Hair follicle dermal papilla cell (primary cell): ENCODE data around the gene SOD2. TPM values are rescaled to one million over a fixed set of nuclear protein-coding genes. Genes with fewer than 3 reads are reported as not detected.

Source experiments
- small RNA-seq: library from RNA; depleted of rRNA; stranded (forward); fragments of <200 nt; gene quantifications from one replicate; pipeline ENCODE3, GENCODE V24; 2012
- total RNA-seq: library from RNA; depleted of rRNA; stranded (reverse); fragments of >200 nt; gene quantifications from 2 replicates; pipeline ENCODE4 v1.2.3, GENCODE V29; 2012

The SOD2 gene
- total RNA-seq = 642 and 1,435 TPM in 2 replicates

GRCh38 chr6:159693128-159693893, at the start of gene SOD2:
SOD2 (minus strand) TSS chr6:159693241; CDS start chr6:159693167, 74 bp downstream.

GRCh38 chr6:159726918-159727716, 34.1 kb upstream of the SOD2 start, which contains the start of gene WTAP:
WTAP (plus strand) TSS chr6:159727506; CDS start chr6:159736266, 8,760 bp downstream.

Small RNA genes lying within 50 kb of the gene (small RNA-seq; reads per million reads assigned to genes)
- not detected for gene RNU4ATAC18P

Other genes starting within 250 kb of the SOD2 start
- gene WTAP, start 34.3 kb upstream of the SOD2 start, total RNA-seq = 104 and 147 TPM in 2 replicates
- gene ACAT2, start 68.8 kb upstream of the SOD2 start, total RNA-seq = 50.0 and 66.7 TPM in 2 replicates
- gene TCP1, start 96.4 kb upstream of the SOD2 start, total RNA-seq = 166 and 178 TPM in 2 replicates
- 47.8 and 50.6 TPM in 2 replicates for gene MRPL18, start 97.2 kb upstream of the SOD2 start, total RNA-seq
- 0.81 and 1.2 TPM in 2 replicates for gene PNLDC1, start 107.0 kb upstream of the SOD2 start, total RNA-seq
- gene MAS1, start 197.7 kb upstream of the SOD2 start, total RNA-seq = not detected in 2 replicates